Activated CD8-positive, alpha-beta memory T cell treated with anti-CD3 and anti-CD28 coated beads for 36 hours (primary cell): ENCODE data around the gene HS6ST2. TPM values are rescaled to one million over a fixed set of nuclear protein-coding genes. Genes with fewer than 3 reads are reported as not detected.

Source experiments
- CTCF ChIA-PET: fragments of 350-600 bp; sonication (Branson Sonifier 250); formaldehyde crosslinking; loops from one replicate; lab custom pipeline; 2021; ENCODE audit warnings: antibody characterized with exemption; lab: Charles Lee
- POLR2A ChIA-PET: fragments of 350-600 bp; sonication (Branson Sonifier 250); formaldehyde crosslinking; loops from one replicate; lab custom pipeline; 2021; ENCODE audit warnings: antibody characterized with exemption; lab: Charles Lee
- total RNA-seq, 2 experiments: library from RNA; stranded (reverse); gene quantifications; one replicate each; pipeline ENCODE4 v1.2.3, GENCODE V29; 2021

Gene HS6ST2
- total RNA-seq, 2 experiments from 2014 or later = 0.13 to 0.19 TPM

DNA sequence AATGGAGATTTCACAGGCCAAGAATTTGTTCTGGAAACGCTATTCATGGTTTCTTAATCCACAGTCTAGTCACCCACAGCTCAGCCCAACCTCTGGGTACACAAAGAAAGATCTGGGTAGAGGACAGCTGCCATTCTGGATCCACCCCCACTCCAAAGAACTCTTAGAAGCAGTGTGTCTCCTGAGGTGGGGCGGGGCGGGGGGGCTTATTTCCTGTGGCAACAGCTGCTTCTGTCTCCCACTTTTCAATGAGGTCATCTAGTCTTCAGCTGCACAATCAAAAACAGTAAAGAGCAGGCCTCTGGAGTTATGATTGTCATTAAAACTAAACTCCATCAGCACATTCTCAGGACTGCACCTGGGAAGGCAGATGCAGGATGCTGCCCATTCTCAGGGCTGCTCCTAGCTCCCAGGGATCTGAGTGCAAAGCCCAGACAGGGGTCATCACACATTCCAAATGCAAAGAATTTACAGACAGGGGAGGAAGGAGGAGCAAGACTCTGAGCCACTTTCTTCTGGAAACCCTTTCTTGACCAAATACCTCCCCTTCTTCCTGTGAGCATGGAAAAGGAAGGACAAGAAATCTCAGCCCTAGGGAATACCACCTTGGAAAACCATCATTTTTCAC is 207.3 kb downstream of the HS6ST2 start:
- CTCF ChIA-PET = no interaction called here
- POLR2A ChIA-PET = no interaction called here

DNA sequence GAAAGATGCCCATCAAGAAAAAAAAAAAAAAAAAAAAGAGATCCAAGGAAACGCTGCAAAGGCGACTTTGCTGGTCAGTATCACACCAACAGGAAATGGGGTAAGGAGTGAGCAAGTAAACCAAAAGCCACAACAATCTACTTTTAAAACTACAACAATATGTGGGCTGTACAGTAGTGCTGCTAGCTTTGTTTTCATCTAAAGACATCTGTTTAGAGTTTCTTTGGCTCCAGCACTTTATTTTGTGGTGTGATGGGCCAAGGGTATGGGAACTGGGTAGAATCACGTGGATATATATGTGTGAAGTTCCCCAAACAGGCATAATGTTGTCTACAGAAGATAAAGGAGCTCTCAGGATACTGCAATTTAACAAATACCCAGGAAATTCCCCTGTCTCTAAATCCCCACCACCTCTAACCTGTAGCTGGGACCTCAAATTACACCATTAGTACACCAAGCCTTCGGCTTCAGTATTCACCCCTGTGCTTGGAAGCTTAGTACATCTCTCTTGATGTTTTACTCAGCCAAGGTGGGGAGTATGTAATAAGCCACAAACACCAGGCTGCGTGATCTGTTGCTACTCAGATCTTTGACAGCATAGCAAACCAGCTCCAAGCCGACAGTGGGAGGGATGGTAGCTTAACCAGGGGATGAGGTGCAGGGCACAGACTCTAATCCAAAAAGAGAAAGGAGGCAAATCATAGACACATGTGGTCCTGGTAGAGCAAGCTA is 207.9 kb downstream of the HS6ST2 start:
- ChIA-PET CTCF (no interaction called here), POLR2A (no interaction called here)

DNA sequence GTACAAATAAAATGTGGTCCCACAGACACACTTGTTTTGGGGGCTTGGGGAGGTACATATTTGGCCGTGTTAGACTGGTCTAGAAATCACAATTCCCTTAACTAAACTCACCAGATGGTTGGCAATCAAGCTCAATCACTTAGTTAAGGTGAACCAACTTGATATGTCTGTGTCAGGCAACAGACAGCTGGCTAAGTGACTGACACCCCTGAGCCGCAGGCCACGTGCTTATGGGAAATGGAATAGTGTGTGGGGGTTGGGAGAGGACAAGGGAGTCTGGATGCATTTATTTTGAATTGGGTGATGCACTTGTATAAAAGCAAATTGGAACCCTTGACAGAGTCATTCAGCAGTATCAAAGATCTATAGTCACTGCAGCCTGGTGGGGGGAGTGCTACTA is 209.0 kb downstream of the HS6ST2 start:
- CTCF ChIA-PET = no interaction called here
- POLR2A ChIA-PET = no interaction called here

DNA sequence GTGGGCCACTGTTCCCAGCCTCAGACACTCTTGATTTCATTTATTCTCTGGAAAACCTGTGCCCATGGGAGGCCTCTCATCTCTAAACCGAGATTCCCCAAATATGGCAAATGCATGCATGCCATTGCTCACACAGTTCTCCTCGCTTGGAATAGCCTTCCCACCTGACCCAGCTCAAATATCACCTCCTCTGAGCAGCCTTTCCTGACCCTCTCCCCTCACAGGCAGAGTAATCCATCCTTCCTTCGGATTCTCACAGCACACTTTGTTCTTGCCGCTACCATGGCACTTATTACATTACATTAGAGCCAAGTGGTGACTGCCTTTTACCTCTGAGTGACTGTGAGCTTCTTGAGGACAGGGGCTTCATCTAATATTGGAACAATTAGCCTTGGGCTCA is 209.5 kb downstream of the HS6ST2 start:
- ChIA-PET CTCF (no interaction called here), POLR2A (no interaction called here)

DNA sequence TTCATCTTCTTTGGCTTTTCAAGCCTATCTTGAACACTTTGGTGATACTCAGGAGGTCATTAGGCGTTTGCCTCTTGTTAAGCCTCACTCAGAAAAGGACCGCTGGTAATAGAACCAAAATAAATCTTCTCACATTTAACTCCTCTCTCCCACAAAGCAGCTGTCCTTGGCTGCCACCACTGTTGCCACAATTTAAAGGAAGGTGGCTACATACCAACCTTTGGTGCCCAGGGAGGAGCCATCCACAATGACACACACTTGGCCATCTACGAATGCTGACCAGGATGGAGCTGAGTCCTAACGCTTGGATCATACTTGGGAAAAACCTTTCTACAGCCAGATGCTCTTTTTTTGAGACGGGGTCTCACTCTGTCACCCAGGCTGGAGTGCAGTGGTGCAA is 210.2 kb downstream of the HS6ST2 start:
- ChIA-PET POLR2A (no interaction called here), CTCF (no interaction called here)

DNA sequence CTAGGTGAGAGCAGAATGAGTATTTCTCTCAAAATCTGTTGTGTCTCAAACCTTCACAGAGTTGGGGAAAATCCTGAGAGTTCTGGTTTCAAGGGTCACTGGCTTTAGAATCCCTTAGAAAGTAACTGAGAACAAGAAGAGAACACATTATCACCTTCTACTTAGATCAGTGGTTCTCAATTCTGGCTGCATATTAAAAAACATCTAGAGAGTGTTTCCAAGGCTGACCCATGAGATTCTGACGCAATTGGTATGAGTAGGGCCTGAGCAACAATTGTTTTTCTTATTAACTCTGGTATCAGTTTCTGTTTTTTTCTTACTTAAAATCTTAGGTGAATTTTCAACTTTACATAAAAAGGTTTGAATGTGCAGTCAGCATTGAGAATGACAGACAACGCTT is 212.8 kb downstream of the HS6ST2 start:
- POLR2A ChIA-PET = no interaction called here

DNA sequence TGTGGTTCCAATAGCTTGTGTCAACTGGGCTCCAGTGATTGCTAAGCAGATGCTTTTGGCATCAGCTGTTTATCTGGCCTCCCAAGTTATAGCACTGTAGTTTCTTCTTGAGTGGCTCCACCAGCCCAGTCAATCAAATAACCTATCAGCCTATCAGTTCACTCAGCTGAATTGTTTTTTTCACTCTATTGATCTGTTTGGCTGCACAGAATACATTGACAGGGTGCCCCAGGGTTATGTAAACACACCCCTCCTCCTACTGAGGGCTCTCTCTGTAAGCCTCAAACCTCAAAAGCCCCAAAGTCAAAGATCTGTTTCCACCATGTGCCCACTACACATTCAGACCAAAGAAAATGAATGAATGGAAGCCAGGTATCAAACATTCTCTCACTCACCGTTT is 214.0 kb downstream of the HS6ST2 start:
- POLR2A ChIA-PET = no interaction called here
- CTCF ChIA-PET = no interaction called here

More for the DNA sequence above, 212.8 kb downstream of the HS6ST2 start:
- CTCF ChIA-PET = no interaction called here

DNA sequence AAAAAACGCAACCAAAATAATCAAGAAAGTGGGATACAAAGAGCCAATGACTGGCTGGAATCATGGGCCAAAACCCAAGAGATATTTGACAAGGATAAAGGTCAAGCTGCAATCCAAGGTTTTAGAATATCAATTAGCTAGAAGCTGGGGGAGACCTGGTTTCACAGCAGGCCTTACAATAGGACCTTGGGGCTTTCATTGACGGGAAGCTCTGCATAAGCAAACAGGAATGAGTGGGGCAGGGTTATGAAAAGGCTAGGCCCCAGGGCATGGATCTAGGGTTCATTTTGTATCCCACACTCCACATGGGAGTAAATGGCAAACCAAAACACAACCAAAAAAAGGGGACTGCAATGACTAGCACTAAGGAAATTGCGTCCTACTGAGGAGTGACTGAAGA is 215.3 kb downstream of the HS6ST2 start:
- POLR2A ChIA-PET = no interaction called here
- CTCF ChIA-PET = no interaction called here

DNA sequence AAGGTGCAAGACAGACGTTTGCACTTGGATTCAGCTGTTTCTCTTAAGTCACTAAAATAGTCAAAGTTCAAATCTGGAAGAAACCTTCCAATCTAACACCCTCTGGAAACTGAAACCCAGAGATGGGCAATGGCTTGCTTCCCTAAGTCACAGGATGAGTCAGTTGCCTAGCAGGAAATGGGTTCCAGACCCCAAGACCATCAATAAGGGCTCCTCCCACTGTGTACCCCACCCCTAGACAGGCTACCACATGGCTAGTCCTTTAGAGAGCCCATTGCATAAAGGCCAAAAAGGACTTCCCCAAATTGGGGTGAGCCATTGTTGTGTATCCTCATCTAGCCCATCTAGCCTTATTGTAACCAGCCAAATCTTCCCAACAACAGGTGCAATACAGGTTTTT is 216.2 kb downstream of the HS6ST2 start:
- POLR2A ChIA-PET = no interaction called here
- CTCF ChIA-PET = no interaction called here

DNA sequence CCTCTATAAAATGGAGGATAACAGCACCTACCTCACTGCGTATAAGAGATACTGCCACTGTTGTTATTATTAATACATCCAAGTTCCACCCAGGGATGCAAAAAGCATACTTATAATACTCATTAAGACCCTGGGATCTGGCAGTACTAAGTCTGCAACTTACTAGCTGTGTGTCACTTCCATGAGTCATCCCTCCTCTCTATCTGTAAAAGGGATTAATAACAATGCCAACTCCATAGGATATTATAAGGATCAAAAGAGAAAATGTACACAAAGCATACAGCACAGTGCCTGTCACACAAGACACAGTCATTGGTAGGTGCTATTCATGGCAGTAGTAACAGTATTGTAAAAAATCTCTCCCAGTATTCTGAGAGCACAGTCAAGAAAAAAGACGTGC is 216.7 kb downstream of the HS6ST2 start:
- POLR2A ChIA-PET = no interaction called here
- CTCF ChIA-PET = no interaction called here

DNA sequence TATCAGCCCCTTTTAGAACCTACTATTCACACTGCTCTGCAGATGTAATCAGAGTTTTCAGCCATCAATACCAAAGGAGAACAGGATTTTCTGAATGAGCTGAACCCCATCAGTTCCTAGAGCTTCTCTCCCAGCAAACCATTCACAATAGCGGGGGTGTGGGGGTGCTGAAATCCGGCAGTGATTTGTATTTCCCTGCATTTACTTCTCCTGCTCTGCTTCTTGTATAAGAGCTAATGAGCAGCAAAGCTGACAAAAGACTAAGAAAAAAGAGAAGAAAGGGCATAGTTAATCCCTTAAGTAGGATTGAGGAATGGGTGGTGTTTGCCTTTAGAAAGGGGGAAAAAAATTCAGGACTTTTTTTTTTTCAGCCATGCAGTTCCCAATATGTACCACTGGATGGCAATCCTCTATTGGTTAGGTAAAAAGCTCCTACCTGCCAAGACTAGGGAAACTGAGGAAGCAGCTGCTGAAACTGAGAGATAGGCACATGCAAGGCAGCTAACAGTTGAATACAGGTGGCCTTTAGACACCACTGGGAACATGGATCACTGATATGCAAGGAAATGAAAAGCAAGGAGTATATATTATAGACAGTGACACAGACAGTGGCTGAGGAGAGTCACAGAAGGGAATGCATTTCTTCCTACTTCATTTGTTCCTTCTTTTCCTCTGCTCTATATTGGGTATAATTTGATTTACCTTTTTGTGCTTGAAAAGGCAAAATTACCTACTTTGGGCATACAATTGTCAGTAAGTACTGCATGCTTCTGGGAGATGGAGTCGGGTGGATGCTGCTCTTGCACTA is 217.9 kb downstream of the HS6ST2 start:
- ChIA-PET POLR2A (no interaction called here), CTCF (no interaction called here)

DNA sequence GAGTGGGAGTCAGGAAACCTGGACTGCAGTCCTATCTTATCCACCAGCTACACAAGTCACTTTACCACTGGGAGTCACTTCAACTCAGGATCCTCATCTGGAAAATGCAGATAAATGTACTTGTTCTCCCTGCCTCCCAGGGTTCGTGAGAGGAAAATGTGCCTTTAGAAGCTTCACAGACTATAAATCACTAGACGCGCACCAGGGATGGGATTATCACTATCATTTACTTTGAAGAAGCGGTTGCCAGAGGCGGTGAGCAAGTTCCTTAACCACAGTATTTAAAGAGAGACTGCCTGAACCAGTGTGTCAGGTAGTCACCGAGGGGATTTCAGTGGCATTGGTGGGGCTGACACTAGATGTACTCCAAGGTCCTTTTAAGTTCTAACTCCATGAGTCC is 219.5 kb downstream of the HS6ST2 start:
- ChIA-PET POLR2A (no interaction called here), CTCF (no interaction called here)

DNA sequence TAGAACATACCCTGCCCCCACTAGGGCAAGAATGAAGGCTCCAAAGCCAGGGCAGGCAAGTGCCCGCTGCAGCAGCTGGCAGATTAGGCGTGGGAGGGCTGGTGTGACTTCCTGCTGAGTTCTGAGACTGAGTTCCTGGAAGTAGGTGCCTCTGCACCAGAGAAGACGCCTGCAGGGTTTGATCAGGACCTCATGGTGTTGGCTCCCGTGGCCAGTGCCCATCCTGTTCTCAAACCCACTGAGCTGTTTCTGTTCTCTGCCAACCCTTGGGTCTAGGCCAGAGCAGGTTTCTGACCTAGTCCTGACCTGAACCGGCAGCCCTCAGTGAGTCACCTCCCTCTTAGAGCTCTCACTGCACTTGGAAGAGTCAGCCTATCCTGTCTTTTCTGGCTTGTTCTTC is 220.7 kb downstream of the HS6ST2 start:
- POLR2A ChIA-PET = interaction anchor here (0.9 kb wide), 1 partner anchor 37 kb away, joined by 4 read pairs; no protein-coding TSS in a partner anchor
- CTCF ChIA-PET = no interaction called here

DNA sequence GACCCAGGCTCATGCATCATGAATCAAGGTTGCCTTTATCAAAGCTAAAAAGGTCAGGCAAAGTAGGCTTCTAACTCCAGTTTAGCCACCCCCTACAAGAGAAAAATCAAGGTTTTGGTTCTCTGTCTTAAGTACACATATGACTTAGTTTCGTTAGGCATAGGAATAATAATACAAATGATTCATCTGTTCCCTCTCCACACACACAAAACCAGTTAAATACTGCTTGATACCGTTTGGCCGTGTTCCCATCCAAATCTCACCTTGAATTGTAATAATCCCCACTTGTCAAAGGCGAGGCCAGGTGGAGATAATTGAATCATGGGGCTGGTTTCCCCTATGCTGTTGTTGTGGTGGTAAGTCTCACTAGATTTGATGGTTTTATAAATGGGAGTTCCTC is 226.2 kb downstream of the HS6ST2 start:
- CTCF ChIA-PET = no interaction called here

DNA sequence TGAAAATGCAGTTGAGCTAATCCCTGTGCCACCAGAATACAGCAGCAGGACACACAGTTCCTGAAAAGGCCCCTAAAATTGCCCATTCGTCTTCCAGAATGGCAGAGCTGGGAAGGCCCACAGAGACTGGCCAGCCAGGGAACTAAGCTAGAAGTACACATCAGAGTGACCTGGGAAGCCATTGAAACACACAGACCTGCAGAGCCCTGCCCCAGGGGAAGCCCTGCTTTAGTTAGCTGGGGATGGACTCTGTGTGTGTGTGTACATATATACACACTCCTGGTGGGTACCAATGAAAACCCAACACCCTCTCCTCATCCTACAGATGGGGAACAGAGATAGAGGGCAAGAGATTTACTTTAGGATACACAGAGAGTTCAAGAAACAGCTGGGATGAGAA is 227.7 kb downstream of the HS6ST2 start:
- CTCF ChIA-PET = no interaction called here
- POLR2A ChIA-PET = no interaction called here

More for the DNA sequence above, 226.2 kb downstream of the HS6ST2 start:
- POLR2A ChIA-PET = no interaction called here

DNA sequence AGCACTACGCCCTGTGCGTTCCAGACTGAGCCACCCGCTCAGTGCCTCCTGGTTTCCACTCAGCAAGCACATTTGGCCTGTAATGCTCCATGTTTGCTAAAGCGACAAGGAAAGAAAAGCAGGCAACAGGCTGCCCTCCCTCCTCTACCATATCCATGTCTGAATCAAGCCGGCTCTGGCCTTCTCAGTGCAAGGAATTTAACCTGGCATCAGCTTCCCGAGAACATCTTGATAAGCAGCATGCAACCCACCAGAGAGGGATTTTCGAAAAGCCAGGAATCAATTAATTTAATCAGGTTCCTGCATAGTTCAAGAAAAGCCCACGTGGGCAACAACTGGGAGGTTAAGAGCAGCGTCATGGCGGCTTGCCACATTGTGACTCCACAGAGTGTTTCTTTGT is 228.2 kb downstream of the HS6ST2 start:
- POLR2A ChIA-PET = no interaction called here

DNA sequence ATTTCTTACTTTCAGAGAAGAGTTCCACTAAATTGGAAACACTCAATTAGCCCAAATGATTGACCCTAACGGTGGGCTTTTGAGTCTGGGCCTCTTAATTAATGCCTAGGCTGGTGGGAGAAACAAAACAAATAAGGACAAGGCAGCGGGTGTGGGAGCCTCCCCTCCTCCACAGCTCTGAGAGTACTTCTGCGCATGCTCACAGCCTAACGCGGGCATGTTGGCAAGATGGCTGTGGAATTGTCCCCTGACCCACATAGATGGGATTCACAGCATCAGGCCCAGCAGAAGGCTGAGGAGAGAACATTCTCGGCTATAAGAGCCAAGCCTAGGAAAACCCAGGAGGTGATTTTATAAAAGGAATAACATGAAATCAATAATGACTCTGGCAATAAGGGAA is 230.1 kb downstream of the HS6ST2 start:
- POLR2A ChIA-PET = no interaction called here

More for the DNA sequence above, 228.2 kb downstream of the HS6ST2 start:
- CTCF ChIA-PET = no interaction called here

DNA sequence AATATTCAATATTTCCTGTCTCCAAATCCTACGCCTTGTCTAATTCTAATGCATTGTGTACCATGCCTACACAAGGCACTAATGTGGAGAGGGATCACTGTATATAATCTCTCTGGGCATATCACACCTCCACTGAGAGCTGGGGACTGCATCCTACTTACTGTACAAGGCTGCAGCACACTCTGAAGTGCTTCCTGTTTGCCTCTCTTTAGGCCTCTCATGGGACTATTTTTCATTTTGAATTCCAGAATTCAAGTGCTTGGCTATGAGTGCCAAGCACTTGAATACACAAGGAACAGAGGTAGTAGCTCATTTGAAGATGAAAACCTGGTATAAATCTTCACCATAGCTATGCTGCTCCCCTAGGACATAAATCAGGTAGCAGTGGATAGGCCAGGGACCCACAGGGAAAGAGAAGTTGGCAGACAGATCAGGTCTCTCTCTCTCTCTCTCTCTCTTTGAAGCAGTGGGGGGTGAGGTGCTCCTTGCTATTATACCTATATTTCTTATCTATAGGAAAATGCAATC is 239.9 kb downstream of the HS6ST2 start:
- CTCF ChIA-PET = no interaction called here
- POLR2A ChIA-PET = no interaction called here

More for the DNA sequence above, 230.1 kb downstream of the HS6ST2 start:
- CTCF ChIA-PET = no interaction called here

DNA sequence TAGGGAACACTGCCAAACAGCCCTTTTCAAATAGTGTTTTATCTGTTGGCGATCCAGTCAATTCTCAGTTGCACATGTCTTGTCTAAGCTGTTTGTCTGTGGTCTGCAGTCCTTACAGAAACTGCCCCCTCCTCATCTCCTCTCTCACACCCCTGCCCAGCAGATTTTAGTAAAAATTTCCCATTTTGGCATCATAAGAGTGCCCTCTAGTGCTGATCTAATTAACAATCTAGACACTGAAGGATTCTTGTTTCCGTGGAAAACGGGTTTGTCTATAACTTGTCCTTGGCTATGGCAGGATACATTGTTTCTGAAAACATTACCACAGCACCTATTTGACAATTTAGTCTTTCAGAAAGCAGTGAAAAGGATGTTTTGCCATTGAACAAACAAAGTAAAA is 242.4 kb downstream of the HS6ST2 start:
- POLR2A ChIA-PET = no interaction called here
- CTCF ChIA-PET = no interaction called here

DNA sequence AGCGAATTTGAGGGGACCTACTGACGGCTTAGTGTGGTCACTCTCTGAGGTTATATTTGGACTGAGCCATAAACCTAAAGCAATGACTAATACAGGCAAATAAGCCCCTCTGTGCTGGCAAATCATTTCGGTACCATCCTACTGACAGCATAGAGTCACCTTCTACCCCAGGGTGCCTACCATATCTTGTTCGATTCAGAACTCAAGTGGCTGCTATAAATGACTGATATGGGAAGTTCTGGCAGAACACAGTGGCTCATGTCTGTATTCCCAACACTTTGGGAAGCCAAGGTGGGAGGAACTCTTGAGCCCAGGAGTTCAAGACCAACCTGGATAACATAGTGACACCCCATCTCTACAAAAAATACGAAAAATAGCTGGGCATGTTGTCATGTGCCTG is 243.5 kb downstream of the HS6ST2 start:
- ChIA-PET CTCF (interaction anchor here (0.6 kb wide), 1 partner anchor 10 kb away, joined by 3 read pairs; no protein-coding TSS in a partner anchor), POLR2A (no interaction called here)
